ENCODE results near the gene SPRED3. TPM values are rescaled to one million over a fixed set of nuclear protein-coding genes. Genes with fewer than 3 reads are reported as not detected.
"Not testable (repeated sequence)": the region's sequence is repeated elsewhere in the genome, so short reads cannot be mapped to it uniquely, and the experiment has no call there.

Gene SPRED3
- polyA plus RNA-seq, 3 donors = 0.31 to 0.89 (median 0.34) TPM

DNA sequence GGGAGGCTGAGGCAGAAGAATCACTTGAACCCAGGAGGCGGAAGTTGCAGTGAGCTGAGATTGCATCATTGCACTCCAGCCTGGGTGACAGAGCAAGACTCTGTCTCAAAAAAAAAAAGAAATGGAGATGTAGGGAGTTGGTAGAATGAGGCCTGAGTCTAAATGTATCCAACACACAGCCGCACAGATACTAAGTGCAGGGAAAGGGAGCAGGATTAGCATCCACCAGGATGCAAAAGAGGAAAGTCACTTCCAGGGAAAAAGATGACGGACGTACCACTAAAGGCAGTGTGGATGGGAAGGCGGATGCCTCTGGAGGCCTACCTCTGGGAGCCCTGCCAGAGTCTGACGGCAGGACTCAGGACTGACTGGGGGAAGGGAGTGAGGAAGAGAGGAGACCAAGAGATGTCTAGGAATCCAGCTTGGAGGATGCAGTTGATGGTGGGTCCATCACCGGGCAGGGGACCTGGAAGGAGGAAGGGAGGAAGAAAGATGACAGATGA is 21.2 kb downstream of the SPRED3 start:
- H3K27ac ChIP-seq (ENCODE audit: low read depth, low read length) = no peak overlapping the region
- 41 to 59% (median 57%) methylated on average over 7 of the region's 7 CpGs for WGBS, 3 donors

DNA sequence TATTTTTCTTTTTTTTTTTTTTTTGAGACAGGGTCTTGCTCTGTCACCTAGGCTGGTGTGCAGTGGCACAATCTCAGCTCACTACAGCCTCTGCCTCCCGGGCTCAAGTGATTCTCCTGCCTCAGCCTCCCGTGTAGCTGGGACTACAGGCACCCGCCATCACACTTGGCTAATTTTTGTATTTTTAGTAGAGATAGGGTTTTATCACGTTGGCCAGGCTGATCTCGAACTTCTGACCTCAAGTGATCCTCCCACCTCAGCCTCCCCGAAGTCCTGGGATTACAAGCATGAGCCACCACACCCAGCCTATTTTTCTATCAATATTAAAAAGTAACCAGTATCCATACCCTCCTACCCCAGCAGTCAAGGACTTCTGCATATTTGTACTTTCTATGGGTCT is 21.9 kb downstream of the SPRED3 start:
- WGBS, 3 donors = 69 to 76% (median 74%) methylated on average over 6 of the region's 6 CpGs
- not testable (repeated sequence) for H3K27ac ChIP-seq (ENCODE audit: low read depth, low read length)

DNA sequence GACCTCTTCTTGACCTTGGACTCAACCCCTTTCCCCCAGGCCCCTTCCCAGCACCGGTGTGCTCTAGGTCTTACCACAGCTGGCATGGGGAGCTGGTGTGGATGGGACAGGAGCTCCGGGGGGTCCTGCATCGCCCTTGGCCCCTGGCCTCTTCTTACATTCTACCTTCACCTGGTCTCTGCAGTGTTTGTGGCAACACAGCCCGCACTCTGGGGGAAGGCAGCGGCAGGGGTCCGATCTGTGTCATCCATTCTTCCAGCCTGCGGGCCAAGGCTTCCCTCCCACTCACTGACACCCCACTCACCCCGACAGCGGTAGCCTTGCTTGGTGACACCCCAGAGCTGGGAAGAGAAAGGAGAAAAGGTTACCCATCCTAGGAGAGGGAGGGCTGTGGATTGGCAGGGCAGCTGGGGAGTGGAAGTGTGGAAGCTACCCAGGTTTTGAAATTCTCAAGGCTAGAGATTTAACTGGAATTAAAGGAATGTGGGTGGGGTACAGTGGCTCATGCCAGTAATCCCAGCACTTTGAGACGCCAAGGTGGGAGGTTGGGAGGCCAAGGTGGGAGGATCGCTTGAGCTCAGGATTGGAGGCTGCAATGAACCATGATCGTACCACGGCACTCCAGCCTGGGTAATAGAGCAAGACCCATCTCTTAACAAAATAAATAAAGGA is 22.7 kb downstream of the SPRED3 start:
- no peak overlapping the region for H3K27ac ChIP-seq (ENCODE audit: low read depth, low read length)

GRCh38 chr19:38411898-38412297 is 23.4 kb downstream of the SPRED3 start:
- not testable (repeated sequence) for H3K27ac ChIP-seq (ENCODE audit: low read depth, low read length)
- WGBS, 3 donors = 77 to 89% (median 87%) methylated on average over 5 of the region's 5 CpGs

More for the DNA sequence above, 22.7 kb downstream of the SPRED3 start:
- WGBS, 3 donors = 80 to 91% (median 85%) methylated on average over 13 of the region's 13 CpGs

DNA sequence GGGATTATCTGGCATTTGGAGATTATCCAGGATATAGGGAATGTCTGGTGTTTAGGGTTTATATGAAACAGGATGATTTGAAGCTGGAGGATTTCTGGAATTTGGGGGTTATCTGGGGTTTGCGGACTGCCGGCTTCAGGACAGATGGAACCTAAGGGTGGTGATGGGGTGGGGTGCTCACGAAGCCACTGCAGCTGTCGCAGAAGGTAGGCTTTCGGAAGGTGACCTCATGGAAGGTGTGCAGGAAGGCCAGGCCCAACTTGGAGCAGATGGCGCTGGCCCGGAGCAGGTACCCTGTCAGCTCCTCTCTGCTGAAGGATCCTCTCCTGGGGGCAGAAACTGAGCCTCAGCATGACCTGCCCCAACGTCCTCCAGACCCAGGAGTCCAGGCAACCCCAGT is 24.0 kb downstream of the SPRED3 start:
- 92 to 94% (median 93%) methylated on average over 8 of the region's 8 CpGs for WGBS, 3 donors

GRCh38 chr19:38412961-38413360 is 24.5 kb downstream of the SPRED3 start:
- 68 to 83% (median 81%) methylated on average over 11 of the region's 11 CpGs for WGBS, 3 donors
- H3K27ac ChIP-seq (ENCODE audit: low read depth, low read length) = no peak overlapping the region

More for the DNA sequence above, 24.0 kb downstream of the SPRED3 start:
- no peak overlapping the region for H3K27ac ChIP-seq (ENCODE audit: low read depth, low read length)

- H3K27ac ChIP-seq (ENCODE audit: low read depth, low read length) = no peak overlapping the region
- 87 to 93% (median 90%) methylated on average over 6 of the region's 6 CpGs for WGBS, 3 donors
Measured at GRCh38 chr19:38413416-38413815, 24.9 kb downstream of the SPRED3 start.

GRCh38 chr19:38417146-38417543 is 28.6 kb downstream of the SPRED3 start:
- H3K27ac ChIP-seq (ENCODE audit: low read depth, low read length) = no peak overlapping the region
- 78 to 81% (median 80%) methylated on average over 8 of the region's 8 CpGs for WGBS, 3 donors

GRCh38 chr19:38417544-38418506 is 29.3 kb downstream of the SPRED3 start:
- no peak overlapping the region for H3K27ac ChIP-seq (ENCODE audit: low read depth, low read length)
- 7 to 12% (median 11%) methylated on average over 46 to 49 of the region's 49 CpGs for WGBS, 3 donors

DNA sequence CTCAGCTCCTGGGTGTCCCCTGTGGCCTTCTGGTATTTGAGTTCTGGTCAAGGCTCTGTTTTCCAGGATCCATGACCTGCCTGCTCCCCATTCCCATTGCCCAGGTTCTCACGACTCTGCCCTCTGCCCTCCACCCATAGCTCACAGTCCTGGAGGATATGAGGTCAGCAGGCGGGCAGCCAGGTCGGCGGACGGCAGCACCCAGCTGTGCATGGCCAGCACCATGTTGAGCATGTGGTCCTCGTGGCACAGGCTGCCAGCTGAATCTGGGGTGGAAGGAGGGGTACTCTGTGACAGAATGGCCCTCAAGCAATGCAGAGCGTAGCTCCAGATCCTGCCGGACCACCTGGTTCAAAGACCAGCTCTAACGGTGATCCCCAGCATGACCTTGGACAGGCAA is 32.4 kb downstream of the SPRED3 start:
- H3K27ac ChIP-seq (ENCODE audit: low read depth, low read length) = no peak overlapping the region
- WGBS, 3 donors = 81 to 89% (median 84%) methylated on average over 9 of the region's 9 CpGs

- WGBS, 3 donors = 69 to 76% (median 75%) methylated on average over 14 of the region's 14 CpGs
- no peak overlapping the region for H3K27ac ChIP-seq (ENCODE audit: low read depth, low read length)
Measured at GRCh38 chr19:38421856-38422255, 33.4 kb downstream of the SPRED3 start.

DNA sequence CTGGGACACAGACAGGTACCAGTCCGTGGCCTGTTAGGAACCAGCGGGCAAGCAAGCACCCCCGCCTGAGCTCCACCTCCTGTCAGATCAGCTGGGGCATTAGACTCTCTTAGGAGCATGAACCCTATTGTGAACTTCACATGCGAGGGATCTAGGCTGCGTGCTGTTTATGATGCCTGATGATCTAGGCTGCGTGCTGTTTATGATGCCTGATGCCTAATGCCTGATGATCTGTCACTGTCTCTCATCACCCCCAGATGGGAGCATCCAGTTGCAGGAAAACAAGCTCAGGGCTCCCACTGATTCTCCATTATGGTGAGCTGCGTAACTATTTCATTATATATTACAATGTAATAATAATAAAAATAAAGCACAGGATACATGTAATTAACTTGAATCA is 33.9 kb downstream of the SPRED3 start:
- no peak overlapping the region for H3K27ac ChIP-seq (ENCODE audit: low read depth, low read length)
- 70 to 83% (median 79%) methylated on average over 7 of the region's 7 CpGs for WGBS, 3 donors

- no peak overlapping the region for H3K27ac ChIP-seq (ENCODE audit: low read depth, low read length)
- WGBS, 3 donors = 68 to 88% (median 85%) methylated on average over 3 to 5 of the region's 5 CpGs
Measured at GRCh38 chr19:38424272-38424671, 35.8 kb downstream of the SPRED3 start.

DNA sequence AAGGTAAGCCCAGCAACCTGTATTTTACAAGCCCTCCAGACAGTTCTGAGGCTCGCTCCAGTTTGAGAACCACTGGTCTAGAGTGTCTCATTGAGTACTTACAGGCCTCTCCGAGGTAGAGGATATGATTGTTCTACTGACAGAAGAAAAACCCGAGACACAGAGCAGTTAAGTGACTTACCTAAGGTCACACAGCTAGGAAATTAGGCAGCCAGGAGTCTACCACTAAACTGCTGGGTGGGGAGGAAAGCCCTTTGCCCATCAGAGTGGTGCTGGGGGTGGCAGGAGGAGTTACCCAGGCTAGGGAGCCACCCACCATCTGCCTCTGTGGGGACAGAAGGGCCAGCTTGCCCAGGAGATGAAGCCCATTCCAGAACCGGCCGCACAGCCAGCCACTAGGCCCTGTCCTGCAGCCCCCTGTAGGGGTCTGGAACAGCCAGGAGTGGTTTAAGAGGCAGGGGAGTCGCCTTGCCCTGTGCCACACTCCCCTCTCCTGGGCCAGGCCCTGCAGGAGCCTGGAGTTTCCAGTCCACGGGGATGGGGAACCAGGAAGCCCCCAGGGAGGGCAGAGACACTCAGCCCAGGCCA is 36.8 kb downstream of the SPRED3 start:
- H3K27ac ChIP-seq (ENCODE audit: low read depth, low read length) = no peak overlapping the region
- WGBS, 3 donors = 64 to 73% (median 64%) methylated on average over 7 of the region's 7 CpGs

DNA sequence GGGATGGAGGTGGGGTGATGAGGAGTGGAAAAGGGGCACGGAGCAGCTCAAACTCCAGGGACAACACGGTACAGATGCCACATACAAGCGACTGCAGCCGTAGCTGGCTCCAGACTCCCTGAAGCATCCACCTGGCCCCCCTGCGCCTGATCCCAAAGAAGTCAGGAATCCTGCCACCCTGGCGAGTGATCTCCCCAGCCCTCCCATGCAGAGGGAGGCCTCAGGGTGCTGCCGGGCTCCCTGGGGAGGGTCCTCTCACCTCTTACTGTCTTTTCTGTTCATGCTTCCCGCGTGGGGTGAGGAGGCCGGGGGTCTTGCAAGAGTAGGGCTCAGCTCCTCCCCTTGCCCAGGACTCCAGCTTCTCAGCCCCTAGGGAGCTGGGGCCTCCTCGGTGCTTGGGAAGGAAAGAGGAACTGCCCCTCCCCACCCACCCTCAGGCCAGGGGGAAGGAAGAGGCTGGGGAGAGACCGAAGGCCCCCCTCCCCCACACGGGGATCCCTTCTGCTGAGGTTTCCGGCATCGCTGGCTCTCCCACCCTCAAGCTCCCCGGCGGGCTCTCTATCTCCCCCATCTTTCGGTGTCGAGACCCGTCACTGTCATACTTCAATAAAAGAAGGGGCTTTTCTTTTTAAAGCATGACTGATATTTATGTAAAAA is 37.4 kb downstream of the SPRED3 start, which contains the start of gene RASGRP4:
Gene RASGRP4, minus strand, starts transcription at position 410 of the 657 bp plus-strand sequence. Its CDS starts 128 bp downstream, at position 282.
- H3K27ac ChIP-seq (ENCODE audit: low read depth, low read length) = no peak within 1 kb of the TSS
- 13 to 22% (median 15%) methylated on average over 20 of the region's 20 CpGs for WGBS, 3 donors

DNA sequence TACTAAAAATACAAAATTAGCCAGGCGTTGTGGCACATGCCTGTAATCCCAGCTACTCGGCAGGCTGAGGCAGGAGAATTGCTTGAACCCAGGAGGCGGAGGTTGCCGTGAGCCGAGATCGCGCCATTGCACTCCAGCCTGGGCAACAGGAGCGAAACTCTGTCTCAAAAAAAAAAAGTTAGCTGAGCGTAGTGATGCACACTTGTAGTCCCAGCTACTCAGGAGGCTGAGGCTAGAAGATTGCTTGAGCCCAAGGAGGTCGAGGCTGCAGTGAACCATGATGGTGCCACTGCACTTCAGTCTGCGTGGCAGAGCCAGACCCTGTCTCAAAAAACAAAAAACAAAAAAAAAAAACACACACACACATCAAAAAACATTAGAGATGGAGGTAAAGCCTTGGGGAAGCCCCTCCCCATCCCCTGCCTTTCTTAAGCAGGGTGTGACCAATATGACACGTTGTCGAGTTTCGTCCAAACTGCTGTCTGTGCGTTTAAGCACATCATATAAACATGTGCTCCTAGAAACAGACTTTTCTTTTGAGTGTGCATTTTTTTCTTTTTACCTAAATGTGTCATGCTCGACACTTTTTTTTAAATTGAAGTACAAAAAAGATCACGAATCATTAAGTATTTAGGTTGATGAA is 38.7 kb downstream of the SPRED3 start:
- WGBS, 3 donors = 60 to 70% (median 68%) methylated on average over 12 to 17 of the region's 17 CpGs
- not testable (repeated sequence) for H3K27ac ChIP-seq (ENCODE audit: low read depth, low read length)

GRCh38 chr19:38429055-38429810 is 40.7 kb downstream of the SPRED3 start:
- no peak overlapping the region for H3K27ac ChIP-seq (ENCODE audit: low read depth, low read length)
- 46 to 61% (median 49%) methylated on average over 14 of the region's 14 CpGs for WGBS, 3 donors
